Measurements from ENCODE around the gene SHISA9. TPM values are rescaled to one million over a fixed set of nuclear protein-coding genes. Genes with fewer than 3 reads are reported as not detected.

The SHISA9 gene
- total and polyA plus RNA-seq, 2 experiments from 2014 or later: 0.83 to 1.3 TPM

DNA sequence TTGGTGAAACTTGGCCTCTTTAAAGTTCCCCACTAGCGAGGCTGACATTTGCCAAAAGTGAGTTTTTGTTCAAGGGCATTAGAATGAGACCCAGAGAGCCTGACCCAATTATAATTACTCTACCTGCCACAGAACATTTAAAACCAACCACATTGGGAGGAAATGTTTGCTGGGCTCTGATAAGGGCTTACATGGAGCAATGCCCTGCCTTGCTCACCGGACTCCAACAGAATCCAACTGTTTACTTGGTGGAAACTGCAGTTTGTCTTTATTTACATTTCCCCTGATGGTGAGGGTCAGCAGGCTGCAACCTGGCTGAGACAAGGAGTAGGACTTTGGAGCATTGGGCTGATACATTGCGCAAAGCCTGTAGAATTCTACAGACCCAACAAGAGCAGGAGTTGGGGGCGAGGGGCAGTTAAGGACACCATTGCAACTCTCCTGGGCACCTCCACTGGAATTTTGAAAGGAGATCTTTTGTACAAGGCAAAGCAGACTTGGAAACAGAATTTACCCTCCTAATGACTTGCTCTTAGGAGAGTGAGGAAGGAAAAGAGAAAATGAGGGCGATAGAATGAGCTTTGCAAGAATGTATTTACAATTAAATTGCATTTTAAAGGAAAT, 368.6 kb downstream of the SHISA9 start:
- no peaks in the 10 kb centered on the region for H3K9me3 ChIP-seq (ENCODE audit: low read depth)
- no peak overlapping the region for H3K4me3 ChIP-seq
- 68% methylated on average over 5 of the region's 5 CpGs for WGBS (ENCODE audit: low lambda C conversion rate, missing lambda C conversion rate)
- H4K20me1 ChIP-seq (ENCODE audit: insufficient read depth, poor library complexity, severe bottlenecking): no peaks in the 10 kb centered on the region
- no peaks in the 10 kb centered on the region for H3K9me2 ChIP-seq (replicated peaks; ENCODE audit: insufficient read depth)
- no peak overlapping the region for H2AFZ ChIP-seq
- no peaks in the 10 kb centered on the region for H3K36me3 ChIP-seq (replicated peaks; ENCODE audit: insufficient read depth, low read depth)
- no peaks in the 10 kb centered on the region for H3K27me3 ChIP-seq
- H3K4me1 ChIP-seq (ENCODE audit: insufficient read depth): peaks cover 4% of the 10 kb centered on the region
- H3K4me2 ChIP-seq: peak overlapping the region; percentile 38
- TF ChIP-seq EZH2phosphoT487 (IDR thresholded peaks at IDR 0.05; ENCODE audit: low read depth, severe bottlenecking, unreplicated experiment) (no peak), EZH2 (IDR thresholded peaks at IDR 0.05; ENCODE audit: borderline replicate concordance) (no peak)
- TF ChIP-seq, protein P1, sequence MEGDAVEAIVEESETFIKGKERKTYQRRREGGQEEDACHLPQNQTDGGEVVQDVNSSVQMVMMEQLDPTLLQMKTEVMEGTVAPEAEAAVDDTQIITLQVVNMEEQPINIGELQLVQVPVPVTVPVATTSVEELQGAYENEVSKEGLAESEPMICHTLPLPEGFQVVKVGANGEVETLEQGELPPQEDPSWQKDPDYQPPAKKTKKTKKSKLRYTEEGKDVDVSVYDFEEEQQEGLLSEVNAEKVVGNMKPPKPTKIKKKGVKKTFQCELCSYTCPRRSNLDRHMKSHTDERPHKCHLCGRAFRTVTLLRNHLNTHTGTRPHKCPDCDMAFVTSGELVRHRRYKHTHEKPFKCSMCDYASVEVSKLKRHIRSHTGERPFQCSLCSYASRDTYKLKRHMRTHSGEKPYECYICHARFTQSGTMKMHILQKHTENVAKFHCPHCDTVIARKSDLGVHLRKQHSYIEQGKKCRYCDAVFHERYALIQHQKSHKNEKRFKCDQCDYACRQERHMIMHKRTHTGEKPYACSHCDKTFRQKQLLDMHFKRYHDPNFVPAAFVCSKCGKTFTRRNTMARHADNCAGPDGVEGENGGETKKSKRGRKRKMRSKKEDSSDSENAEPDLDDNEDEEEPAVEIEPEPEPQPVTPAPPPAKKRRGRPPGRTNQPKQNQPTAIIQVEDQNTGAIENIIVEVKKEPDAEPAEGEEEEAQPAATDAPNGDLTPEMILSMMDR (IDR thresholded peaks at IDR 0.05; ENCODE audit: poor library complexity): no peak
- H3K27ac ChIP-seq: peak overlapping the region; percentile 59
- DNase-seq (ENCODE audit: low spot score): peak; percentile 24
- H3K79me2 ChIP-seq: no peaks in the 10 kb centered on the region

DNA sequence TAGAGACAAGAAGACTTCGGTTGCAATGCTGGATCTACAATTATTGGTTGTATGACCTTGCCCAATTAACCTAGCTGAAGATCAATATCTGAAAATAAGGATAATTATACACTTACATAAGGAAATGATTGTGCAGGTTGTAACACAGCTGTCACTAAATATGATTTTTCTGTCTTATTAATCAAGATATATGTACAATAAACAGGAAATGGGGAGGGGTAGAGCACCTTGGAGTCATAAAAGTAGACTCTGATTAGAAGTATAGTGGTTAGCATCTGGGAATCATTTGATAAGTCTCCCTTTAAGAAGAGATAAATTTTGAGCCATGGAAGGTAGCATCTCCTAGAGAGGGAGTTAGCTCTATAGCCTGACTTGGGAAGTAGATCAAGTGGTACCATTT, 369.2 kb downstream of the SHISA9 start:
- Histone ChIP-seq H3K27ac (peak overlapping the region; percentile 59), H3K4me2 (no peak overlapping the region), H3K79me2 (no peaks in the 10 kb centered on the region), H3K9me2 (replicated peaks; ENCODE audit: insufficient read depth) (no peaks in the 10 kb centered on the region), H3K9me3 (ENCODE audit: low read depth) (no peaks in the 10 kb centered on the region), H2AFZ (no peak overlapping the region), H3K4me1 (ENCODE audit: insufficient read depth) (peaks cover 4% of the 10 kb centered on the region), H3K36me3 (replicated peaks; ENCODE audit: insufficient read depth, low read depth) (no peaks in the 10 kb centered on the region), H3K27me3 (no peaks in the 10 kb centered on the region), H3K4me3 (no peak overlapping the region), H4K20me1 (ENCODE audit: insufficient read depth, poor library complexity, severe bottlenecking) (no peaks in the 10 kb centered on the region)
- TF ChIP-seq, protein P1 (IDR thresholded peaks at IDR 0.05; ENCODE audit: poor library complexity): no peak
- TF ChIP-seq EZH2 (IDR thresholded peaks at IDR 0.05; ENCODE audit: borderline replicate concordance) (no peak), EZH2phosphoT487 (IDR thresholded peaks at IDR 0.05; ENCODE audit: low read depth, severe bottlenecking, unreplicated experiment) (no peak)
- WGBS (ENCODE audit: low lambda C conversion rate, missing lambda C conversion rate): 90% methylated on average over 1 of the region's 1 CpG
- no peak for DNase-seq (ENCODE audit: low spot score)

DNA sequence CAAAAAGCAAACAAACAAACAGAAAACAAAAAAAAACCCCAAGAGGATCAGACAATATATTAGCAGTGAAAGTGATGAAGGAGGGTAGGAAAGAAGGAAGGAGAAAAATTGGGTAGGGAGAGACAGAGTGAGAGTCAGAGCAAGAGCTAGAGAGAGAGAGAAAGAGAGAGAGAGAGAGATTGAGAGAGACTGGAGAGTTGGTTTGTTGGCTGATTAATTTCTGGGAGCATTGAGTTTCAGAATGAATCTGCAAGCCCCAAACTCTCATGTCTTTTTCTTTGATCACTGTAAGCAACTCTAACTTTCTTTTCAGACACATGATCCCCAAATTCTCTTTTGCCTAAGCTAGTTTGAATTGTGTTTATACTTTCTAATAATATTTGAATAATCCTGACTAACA, 388.1 kb downstream of the SHISA9 start:
- Histone ChIP-seq H3K9me3 (ENCODE audit: low read depth) (no peaks in the 10 kb centered on the region), H3K79me2 (no peaks in the 10 kb centered on the region), H3K36me3 (replicated peaks; ENCODE audit: insufficient read depth, low read depth) (no peaks in the 10 kb centered on the region), H3K4me3 (no peak overlapping the region), H3K27ac (no peak overlapping the region), H2AFZ (no peak overlapping the region), H3K9me2 (replicated peaks; ENCODE audit: insufficient read depth) (no peaks in the 10 kb centered on the region), H3K4me1 (ENCODE audit: insufficient read depth) (no peaks in the 10 kb centered on the region), H4K20me1 (ENCODE audit: insufficient read depth, poor library complexity, severe bottlenecking) (no peaks in the 10 kb centered on the region), H3K4me2 (no peak overlapping the region), H3K27me3 (no peaks in the 10 kb centered on the region)
- DNase-seq (ENCODE audit: low spot score): no peak
- TF ChIP-seq EZH2 (IDR thresholded peaks at IDR 0.05; ENCODE audit: borderline replicate concordance): no peak
- no peak for TF ChIP-seq EZH2phosphoT487 (IDR thresholded peaks at IDR 0.05; ENCODE audit: low read depth, severe bottlenecking, unreplicated experiment)
- TF ChIP-seq, protein P1 (IDR thresholded peaks at IDR 0.05; ENCODE audit: poor library complexity): no peak

Other genes starting within 250 kb of the SHISA9 start
- 27.2 and 29.9 TPM in 2 replicates for gene CPPED1, start 97.7 kb upstream of the SHISA9 start, total RNA-seq
- gene CPPED1, start 97.7 kb upstream of the SHISA9 start, polyA plus RNA-seq: 22.5 and 28.6 TPM in 2 replicates

Measured in hepatocyte (in vitro differentiated cells).